IMR-90 (cell line): ENCODE results near the gene LILRA2.

ENCODE experiments used
- BHLHE40 ChIP-seq: fragments of 150-350 bp; IDR thresholded peaks from 2 replicates; pipeline ENCODE4 v1.6.1; 2016; ENCODE audit warnings: mild to moderate bottlenecking, low read depth, low read length
- FOS ChIP-seq: fragments of 150-350 bp; IDR thresholded peaks from 2 replicates; pipeline ENCODE4 v1.6.1; 2016; ENCODE audit warnings: low read depth, low read length
- NFE2L2 ChIP-seq: fragments of 150-350 bp; IDR thresholded peaks from 2 replicates; pipeline ENCODE4 v1.6.1; 2016; ENCODE audit warnings: low read depth, mild to moderate bottlenecking, low read length
- POLR2A ChIP-seq: IDR thresholded peaks from 2 replicates; pipeline ENCODE4 v1.6.1; 2012; ENCODE audit warnings: mild to moderate bottlenecking, low read depth, low read length
- RAD21 ChIP-seq: IDR thresholded peaks from 2 replicates; pipeline ENCODE4 v1.6.1; 2012; ENCODE audit warnings: low read length, improper control_type of control experiment
- RCOR1 ChIP-seq: IDR thresholded peaks from 2 replicates; pipeline ENCODE4 v1.6.1; 2012; ENCODE audit warnings: mild to moderate bottlenecking, low read length, improper control_type of control experiment; ENCODE audit not compliant: insufficient replicate concordance
- RFX5 ChIP-seq: IDR thresholded peaks from 2 replicates; pipeline ENCODE4 v1.8.0; 2012; ENCODE audit warnings: low read depth, mild to moderate bottlenecking, low read length, moderate library complexity
- TF ChIP-seq, protein P1 (sequence below): conservative IDR thresholded peaks from 2 replicates; pipeline ENCODE4 v1.5.1; 2012; ENCODE audit warnings: mild to moderate bottlenecking, low read depth, low read length, improper control_type of control experiment

DNA sequence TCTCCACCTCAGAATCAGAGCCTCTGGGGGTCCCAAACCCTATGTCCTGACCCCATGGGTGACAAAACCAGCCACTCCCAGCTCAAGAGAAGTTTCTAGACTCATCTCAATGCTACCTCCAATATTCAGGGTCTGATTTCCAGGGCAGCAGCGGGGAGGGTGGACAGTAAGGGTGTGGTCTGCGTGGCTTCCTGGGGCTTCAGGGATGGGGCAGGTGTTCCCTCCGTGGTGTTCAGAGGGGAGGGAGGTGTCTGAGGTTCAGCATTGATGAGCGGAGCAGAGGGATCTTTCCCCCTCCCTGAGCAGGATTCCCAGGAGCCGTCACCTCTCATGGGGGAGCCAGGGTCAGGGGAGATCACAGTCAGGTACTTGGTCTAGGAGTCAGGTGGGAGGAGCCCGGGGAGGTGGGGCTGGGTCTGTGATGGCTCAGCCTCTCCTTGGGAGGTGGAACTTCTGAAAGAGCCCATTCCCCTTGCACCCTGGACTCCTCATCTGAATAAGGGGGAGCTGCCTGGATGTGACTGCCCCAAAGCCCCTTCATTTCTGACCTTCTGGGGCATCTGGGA, 2.9 kb downstream of the LILRA2 start:
- TF ChIP-seq, protein P1, sequence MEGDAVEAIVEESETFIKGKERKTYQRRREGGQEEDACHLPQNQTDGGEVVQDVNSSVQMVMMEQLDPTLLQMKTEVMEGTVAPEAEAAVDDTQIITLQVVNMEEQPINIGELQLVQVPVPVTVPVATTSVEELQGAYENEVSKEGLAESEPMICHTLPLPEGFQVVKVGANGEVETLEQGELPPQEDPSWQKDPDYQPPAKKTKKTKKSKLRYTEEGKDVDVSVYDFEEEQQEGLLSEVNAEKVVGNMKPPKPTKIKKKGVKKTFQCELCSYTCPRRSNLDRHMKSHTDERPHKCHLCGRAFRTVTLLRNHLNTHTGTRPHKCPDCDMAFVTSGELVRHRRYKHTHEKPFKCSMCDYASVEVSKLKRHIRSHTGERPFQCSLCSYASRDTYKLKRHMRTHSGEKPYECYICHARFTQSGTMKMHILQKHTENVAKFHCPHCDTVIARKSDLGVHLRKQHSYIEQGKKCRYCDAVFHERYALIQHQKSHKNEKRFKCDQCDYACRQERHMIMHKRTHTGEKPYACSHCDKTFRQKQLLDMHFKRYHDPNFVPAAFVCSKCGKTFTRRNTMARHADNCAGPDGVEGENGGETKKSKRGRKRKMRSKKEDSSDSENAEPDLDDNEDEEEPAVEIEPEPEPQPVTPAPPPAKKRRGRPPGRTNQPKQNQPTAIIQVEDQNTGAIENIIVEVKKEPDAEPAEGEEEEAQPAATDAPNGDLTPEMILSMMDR = no peak
- TF ChIP-seq RAD21 (no peak), NFE2L2 (no peak), POLR2A (no peak), RCOR1 (no peak), FOS (no peak), RFX5 (no peak), BHLHE40 (no peak)
